GM12874 (cell line): ENCODE data around the gene SH2D2A.

Source experiments
- CTCF ChIP-seq: IDR thresholded peaks from 2 replicates; pipeline ENCODE4 v1.5.1; 2011; ENCODE audit warnings: low read depth, mild to moderate bottlenecking, control low read depth, low read length, moderate library complexity; ENCODE audit not compliant: insufficient read depth

Gene SH2D2A

DNA sequence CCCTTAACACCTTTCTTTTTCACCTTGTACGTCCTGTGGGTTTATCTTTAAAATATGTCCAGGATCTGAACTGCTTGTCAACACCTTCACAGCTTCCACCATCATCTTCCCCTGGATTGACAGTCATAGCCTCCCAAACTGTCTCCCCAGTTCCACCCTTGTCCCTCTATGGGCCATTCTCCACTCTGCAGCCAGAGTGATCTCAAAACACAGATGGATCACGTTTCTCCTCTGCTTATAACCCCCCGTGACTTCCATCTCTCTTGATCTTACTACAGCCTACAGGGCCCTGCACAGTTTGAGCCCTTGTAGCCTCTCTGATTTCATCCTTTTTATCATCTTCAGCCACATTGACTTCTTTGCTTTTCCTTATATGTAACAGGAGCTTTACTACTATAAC is 38.0 kb upstream of the SH2D2A start:
- TF ChIP-seq CTCF: no peak

- TF ChIP-seq CTCF: no peak
Observed at GRCh38 chr1:156853761-156854160, 37.1 kb upstream of the SH2D2A start.

GRCh38 chr1:156852418-156852874 is 35.8 kb upstream of the SH2D2A start:
- TF ChIP-seq CTCF: no peak

GRCh38 chr1:156851779-156852417 is 35.2 kb upstream of the SH2D2A start:
- TF ChIP-seq CTCF: no peak

DNA sequence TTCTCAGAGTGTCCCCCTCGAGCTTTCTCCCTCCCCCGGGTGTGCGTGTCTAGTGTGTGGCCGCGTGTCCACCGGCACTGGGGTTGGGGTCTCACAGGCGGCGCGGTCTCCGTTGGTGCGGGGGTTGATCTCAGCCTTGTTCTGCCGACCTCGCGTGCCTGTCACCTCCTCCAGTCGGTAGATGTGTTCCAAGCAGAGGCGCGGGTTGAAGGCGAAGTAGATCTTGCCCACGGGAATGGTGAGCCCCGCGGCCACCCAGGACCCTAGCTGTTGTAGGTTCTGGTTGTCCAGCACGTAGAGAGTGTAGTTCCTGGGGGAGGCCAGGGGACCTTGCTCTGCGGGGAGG is 32.5 kb upstream of the SH2D2A start:
- TF ChIP-seq CTCF: no peak

- no peak for TF ChIP-seq CTCF
Observed at GRCh38 chr1:156848461-156849150, 32.0 kb upstream of the SH2D2A start.

- TF ChIP-seq CTCF: no peak
Observed at GRCh38 chr1:156847591-156848460, 31.2 kb upstream of the SH2D2A start.
